DOHH2 (cell line): ENCODE results near the gene NMNAT2.
A peak's percentile ranks its signal among the peaks of the same experiment; 100 is the strongest.

Experiments used
- H3F3A ChIP-seq: fragments of 200-600 bp; sonication (generic), shearing (Covaris generic); 2 replicates; pipeline ENCODE4 v1.6.0; 2016; ENCODE audit warnings: antibody characterized with exemption, mild to moderate bottlenecking; ENCODE audit not compliant: control insufficient read depth, insufficient read depth
- H3K27ac ChIP-seq: fragments of 200-600 bp; sonication (generic); 2 replicates; pipeline ENCODE4 v1.5.1; 2014; ENCODE audit warnings: low read depth, mild to moderate bottlenecking, low read length, moderate library complexity
- H3K27me3 ChIP-seq: fragments of 200-600 bp; sonication (generic); 2 replicates; pipeline ENCODE4 v1.6.1; 2014; ENCODE audit warnings: mild to moderate bottlenecking, low read length, mixed read lengths; ENCODE audit not compliant: control insufficient read depth
- H3K36me3 ChIP-seq: fragments of 200-600 bp; sonication (generic); 2 replicates; pipeline ENCODE4 v1.6.1; 2014; ENCODE audit warnings: mild to moderate bottlenecking, low read length, moderate library complexity, mixed read lengths; ENCODE audit not compliant: control insufficient read depth
- H3K4me1 ChIP-seq: fragments of 200-600 bp; sonication (generic); 2 replicates; pipeline ENCODE4 v1.6.1; 2014; ENCODE audit warnings: mild to moderate bottlenecking, low read length, mixed read lengths; ENCODE audit not compliant: control insufficient read depth
- H3K4me2 ChIP-seq: fragments of 200-600 bp; sonication (generic); 2 replicates; pipeline ENCODE4 v1.6.0; 2014; ENCODE audit warnings: mild to moderate bottlenecking, low read length, moderate library complexity
- H3K4me3 ChIP-seq: fragments of 200-600 bp; sonication (generic); 2 replicates; pipeline ENCODE4 v1.5.1; 2014; ENCODE audit warnings: mild to moderate bottlenecking, low read length, mixed read lengths
- H3K79me2 ChIP-seq: fragments of 200-600 bp; sonication (generic); 2 replicates; pipeline ENCODE4 v1.6.1; 2014; ENCODE audit warnings: mild to moderate bottlenecking, low read length, mixed read lengths; ENCODE audit not compliant: control insufficient read depth
- H3K9me2 ChIP-seq: fragments of 200-600 bp; sonication (generic); replicated peaks from 2 replicates; pipeline ENCODE4 v1.6.1; 2014; ENCODE audit warnings: mild to moderate bottlenecking, low read length, mixed read lengths; ENCODE audit not compliant: control insufficient read depth
- H3K9me3 ChIP-seq: fragments of 200-600 bp; sonication (generic); 2 replicates; pipeline ENCODE4 v1.6.1; 2014; ENCODE audit warnings: antibody characterized with exemption, low read length, mixed read lengths; ENCODE audit not compliant: control insufficient read depth, insufficient read depth
- H4K20me1 ChIP-seq: fragments of 200-600 bp; sonication (generic); 2 replicates; pipeline ENCODE4 v1.6.0; 2014; ENCODE audit warnings: low read depth, mild to moderate bottlenecking, antibody characterized with exemption, low read length, moderate library complexity; ENCODE audit not compliant: control insufficient read depth, insufficient read depth
- EZH2phosphoT487 ChIP-seq: fragments of 200-600 bp; sonication (generic); IDR thresholded peaks from 2 replicates; pipeline ENCODE4 v1.6.1; 2017; ENCODE audit warnings: borderline replicate concordance, mild to moderate bottlenecking, antibody characterized with exemption, low read length, moderate library complexity, mixed read lengths
- TF ChIP-seq, protein P1 (sequence below): fragments of 200-600 bp; sonication (generic); IDR thresholded peaks from one replicate; pipeline ENCODE4 v1.5.1; 2014; ENCODE audit warnings: antibody characterized with exemption, mild to moderate bottlenecking, low read depth, low read length; ENCODE audit not compliant: poor library complexity, severe bottlenecking

The NMNAT2 gene

DNA sequence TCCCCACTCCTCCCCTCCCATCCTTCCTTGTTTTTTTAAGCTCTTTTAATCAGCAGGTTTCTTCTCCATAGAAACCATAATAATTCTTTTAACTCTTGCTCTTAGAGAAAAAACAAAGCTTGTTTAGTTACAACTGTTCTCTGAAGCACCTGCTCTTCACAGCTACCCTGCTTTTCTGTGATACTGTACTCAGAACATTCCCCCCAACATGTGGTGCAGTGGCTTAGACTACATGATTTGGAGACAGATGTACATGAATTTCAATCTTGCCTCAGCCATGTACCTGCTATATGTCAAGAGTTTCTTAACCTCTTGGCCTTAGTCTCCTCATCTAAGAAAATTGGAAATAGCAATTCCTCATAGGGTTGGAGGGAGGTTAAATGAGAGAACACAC, 198.6 kb downstream of the NMNAT2 start:
- no peaks in the 10 kb centered on the region for H3K9me3 ChIP-seq
- no peaks in the 10 kb centered on the region for H3F3A ChIP-seq
- no peaks in the 10 kb centered on the region; the same call in 1 of the 2 replicates for H4K20me1 ChIP-seq
- H3K36me3 ChIP-seq: no peaks in the 10 kb centered on the region
- TF ChIP-seq, protein P1, sequence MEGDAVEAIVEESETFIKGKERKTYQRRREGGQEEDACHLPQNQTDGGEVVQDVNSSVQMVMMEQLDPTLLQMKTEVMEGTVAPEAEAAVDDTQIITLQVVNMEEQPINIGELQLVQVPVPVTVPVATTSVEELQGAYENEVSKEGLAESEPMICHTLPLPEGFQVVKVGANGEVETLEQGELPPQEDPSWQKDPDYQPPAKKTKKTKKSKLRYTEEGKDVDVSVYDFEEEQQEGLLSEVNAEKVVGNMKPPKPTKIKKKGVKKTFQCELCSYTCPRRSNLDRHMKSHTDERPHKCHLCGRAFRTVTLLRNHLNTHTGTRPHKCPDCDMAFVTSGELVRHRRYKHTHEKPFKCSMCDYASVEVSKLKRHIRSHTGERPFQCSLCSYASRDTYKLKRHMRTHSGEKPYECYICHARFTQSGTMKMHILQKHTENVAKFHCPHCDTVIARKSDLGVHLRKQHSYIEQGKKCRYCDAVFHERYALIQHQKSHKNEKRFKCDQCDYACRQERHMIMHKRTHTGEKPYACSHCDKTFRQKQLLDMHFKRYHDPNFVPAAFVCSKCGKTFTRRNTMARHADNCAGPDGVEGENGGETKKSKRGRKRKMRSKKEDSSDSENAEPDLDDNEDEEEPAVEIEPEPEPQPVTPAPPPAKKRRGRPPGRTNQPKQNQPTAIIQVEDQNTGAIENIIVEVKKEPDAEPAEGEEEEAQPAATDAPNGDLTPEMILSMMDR: no peak
- no peaks in the 10 kb centered on the region for H3K79me2 ChIP-seq
- no peak overlapping the region for H3K4me3 ChIP-seq
- H3K4me2 ChIP-seq: peak overlapping the region; percentile 35; the same call in 1 of the 2 replicates
- peaks cover 54% of the 10 kb centered on the region for H3K27me3 ChIP-seq
- H3K4me1 ChIP-seq: peaks cover 16% of the 10 kb centered on the region
- no peaks in the 10 kb centered on the region for H3K9me2 ChIP-seq
- no peak overlapping the region for H3K27ac ChIP-seq

DNA sequence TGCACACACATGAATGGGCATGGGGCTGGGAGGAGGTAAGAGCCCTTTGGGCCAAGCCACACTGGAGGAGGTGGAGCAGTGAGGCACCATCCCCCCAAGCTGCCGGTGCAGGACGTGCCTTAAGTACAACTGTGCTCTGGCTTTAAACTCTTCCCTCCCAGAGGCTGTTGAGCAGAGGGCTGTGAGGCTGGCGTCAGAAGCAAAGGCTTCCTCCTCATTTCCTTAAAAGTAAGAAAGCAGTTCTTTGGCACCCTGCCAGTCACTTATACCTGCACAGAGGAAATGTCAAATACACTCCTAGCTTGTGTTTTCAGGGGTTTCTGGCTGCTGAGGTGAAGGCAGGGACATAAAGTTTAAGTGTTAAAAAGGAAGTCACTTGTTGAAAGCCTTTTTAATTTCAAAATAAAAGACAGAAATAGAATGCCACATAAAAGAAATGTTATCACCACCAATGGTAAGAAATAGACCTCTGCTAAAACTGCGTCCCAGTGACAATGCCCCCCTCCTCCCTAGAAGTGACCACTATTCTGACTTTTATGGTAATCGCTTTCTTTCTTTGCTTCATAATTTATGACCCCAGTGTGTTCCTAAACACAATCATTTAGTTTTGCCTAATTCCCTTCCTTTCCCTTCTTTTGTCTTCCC, 199.1 kb downstream of the NMNAT2 start:
- Histone ChIP-seq H3K27ac (no peak overlapping the region), H3K27me3 (peaks cover 55% of the 10 kb centered on the region), H3K79me2 (no peaks in the 10 kb centered on the region), H3K36me3 (no peaks in the 10 kb centered on the region), H3F3A (no peaks in the 10 kb centered on the region), H3K4me1 (peaks cover 16% of the 10 kb centered on the region), H3K9me3 (no peaks in the 10 kb centered on the region), H3K4me2 (peak overlapping the region; percentile 35), H4K20me1 (no peaks in the 10 kb centered on the region; the same call in 1 of the 2 replicates), H3K4me3 (no peak overlapping the region), H3K9me2 (no peaks in the 10 kb centered on the region)
- TF ChIP-seq, protein P1: no peak
- TF ChIP-seq EZH2phosphoT487: no peak

DNA sequence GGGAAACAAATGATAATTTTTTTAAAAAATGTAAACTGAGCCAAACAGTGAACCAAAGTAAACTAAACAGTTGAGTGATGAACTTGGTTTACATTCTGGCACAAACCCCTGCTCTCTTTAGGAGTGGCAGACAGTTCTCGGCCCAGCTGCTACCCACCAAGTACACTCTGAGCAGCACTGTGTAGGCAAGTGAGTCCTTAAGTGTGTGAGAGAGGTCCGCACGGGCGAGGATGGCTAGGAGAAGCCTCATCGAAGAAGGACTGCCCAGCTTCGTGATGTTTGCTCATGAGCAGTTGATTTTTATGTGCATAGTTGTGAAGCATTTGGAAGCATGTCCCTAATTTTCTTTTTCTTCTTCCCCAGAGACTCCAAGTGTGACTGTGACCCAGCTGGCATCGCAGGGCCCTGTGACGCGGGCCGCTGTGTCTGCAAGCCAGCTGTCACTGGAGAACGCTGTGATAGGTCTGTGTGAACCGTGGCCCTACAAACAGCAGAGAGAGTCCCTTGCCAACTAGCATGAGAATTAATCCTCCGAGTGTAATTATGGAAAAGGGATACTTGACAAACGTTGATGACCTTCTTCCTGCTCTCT, 200.1 kb downstream of the NMNAT2 start:
- no peaks in the 10 kb centered on the region for H3K9me3 ChIP-seq
- no peak overlapping the region for H3K27ac ChIP-seq
- H3K4me2 ChIP-seq: no peak overlapping the region
- no peaks in the 10 kb centered on the region; the same call in 1 of the 2 replicates for H4K20me1 ChIP-seq
- no peaks in the 10 kb centered on the region for H3K9me2 ChIP-seq
- peaks cover 50% of the 10 kb centered on the region for H3K27me3 ChIP-seq
- no peak overlapping the region for H3K4me3 ChIP-seq
- TF ChIP-seq EZH2phosphoT487: no peak
- TF ChIP-seq, protein P1: no peak
- no peaks in the 10 kb centered on the region for H3F3A ChIP-seq
- no peaks in the 10 kb centered on the region for H3K36me3 ChIP-seq
- peaks cover 16% of the 10 kb centered on the region for H3K4me1 ChIP-seq
- H3K79me2 ChIP-seq: no peaks in the 10 kb centered on the region
